Fibroblast of the aortic adventitia (primary cell): Measurements from ENCODE around the gene SLC2A13. TPM values are rescaled to one million over a fixed set of nuclear protein-coding genes. Genes with fewer than 3 reads are reported as not detected.
A peak's percentile ranks its signal among the peaks of the same experiment; 100 is the strongest.
"Not testable (repeated sequence)": the region's sequence is repeated elsewhere in the genome, so short reads cannot be mapped to it uniquely, and the experiment has no call there.

Experiments
- DNase-seq: peaks from one replicate; pipeline ENCODE4 v3.0.0-alpha.2; 2010; ENCODE audit warnings: low read depth
- H3K4me3 ChIP-seq: 2 replicates; pipeline ENCODE4 v1.5.1; 2011; ENCODE audit warnings: low read depth, mild to moderate bottlenecking, control low read depth, low read length, moderate library complexity
- CTCF ChIP-seq: IDR thresholded peaks from 2 replicates; pipeline ENCODE4 v1.5.1; 2011; ENCODE audit warnings: mild to moderate bottlenecking, low read length, control low read depth, inconsistent platforms; ENCODE audit not compliant: insufficient read depth
- total RNA-seq: library from RNA; depleted of rRNA; stranded (reverse); fragments of >200 nt; gene quantifications from 2 replicates; pipeline ENCODE4 v1.2.3, GENCODE V29; 2012; ENCODE audit warnings: low replicate concordance

Gene SLC2A13
- total RNA-seq, 1 donor, result 16.6 TPM

GRCh38 chr12:39815746-39816145, 290.1 kb downstream of the SLC2A13 start:
- no peak for DNase-seq
- TF ChIP-seq CTCF, result no peak

GRCh38 chr12:39814626-39815025, 291.3 kb downstream of the SLC2A13 start:
- TF ChIP-seq CTCF, result no peak
- DNase-seq, result no peak

More at GRCh38 chr12:39815746-39816145, 290.1 kb downstream of the SLC2A13 start:
- H3K4me3 ChIP-seq, result no peak overlapping the region

GRCh38 chr12:39813776-39814175, 292.1 kb downstream of the SLC2A13 start:
- peak; percentile 88 for DNase-seq

More at GRCh38 chr12:39814626-39815025, 291.3 kb downstream of the SLC2A13 start:
- H3K4me3 ChIP-seq, result no peak overlapping the region

GRCh38 chr12:39812456-39812855, 293.4 kb downstream of the SLC2A13 start:
- H3K4me3 ChIP-seq, DNase-seq: not testable (repeated sequence)

More at GRCh38 chr12:39813776-39814175, 292.1 kb downstream of the SLC2A13 start:
- no peak overlapping the region for H3K4me3 ChIP-seq
- TF ChIP-seq CTCF, result no peak

- no peak for DNase-seq
- no peak overlapping the region for H3K4me3 ChIP-seq
- peak; percentile 47 for TF ChIP-seq CTCF
Observed at GRCh38 chr12:39807043-39807442, 298.8 kb downstream of the SLC2A13 start.

GRCh38 chr12:39805651-39806050, 300.2 kb downstream of the SLC2A13 start:
- no peak for DNase-seq
- TF ChIP-seq CTCF, result no peak
- H3K4me3 ChIP-seq, result no peak overlapping the region

GRCh38 chr12:39804898-39805297, 301.0 kb downstream of the SLC2A13 start:
- no peak for DNase-seq
- no peak for TF ChIP-seq CTCF
- H3K4me3 ChIP-seq, result no peak overlapping the region
